GM10266 (cell line): ENCODE results near the gene SUGP1.
"Not testable (repeated sequence)": the region's sequence is repeated elsewhere in the genome, so short reads cannot be mapped to it uniquely, and the experiment has no call there.

Source experiments
- DNase-seq: peaks from one replicate; pipeline ENCODE4 v3.0.0; 2012; ENCODE audit errors: extremely low spot score
- CTCF ChIP-seq: IDR thresholded peaks from 2 replicates; pipeline ENCODE4 v1.5.1; 2012; ENCODE audit warnings: mild to moderate bottlenecking, low read depth; ENCODE audit not compliant: control insufficient read depth, insufficient read depth; ENCODE audit errors: missing control alignments

SUGP1 gene

GRCh38 chr19:19356500-19356899 is 36.2 kb upstream of the SUGP1 start:
- TF ChIP-seq CTCF: no peak

GRCh38 chr19:19355606-19356139 is 35.4 kb upstream of the SUGP1 start:
- DNase-seq: no peak
- no peak for TF ChIP-seq CTCF

More at GRCh38 chr19:19356500-19356899, 36.2 kb upstream of the SUGP1 start:
- DNase-seq: no peak

GRCh38 chr19:19354932-19355331 is 34.6 kb upstream of the SUGP1 start:
- TF ChIP-seq CTCF: no peak
- DNase-seq: no peak

GRCh38 chr19:19354007-19354406 is 33.7 kb upstream of the SUGP1 start:
- TF ChIP-seq CTCF: no peak
- DNase-seq: no peak

GRCh38 chr19:19352823-19353222 is 32.5 kb upstream of the SUGP1 start:
- no peak for TF ChIP-seq CTCF

GRCh38 chr19:19350756-19351155 is 30.4 kb upstream of the SUGP1 start:
- DNase-seq: not testable (repeated sequence)

More at GRCh38 chr19:19352823-19353222, 32.5 kb upstream of the SUGP1 start:
- DNase-seq: no peak

- DNase-seq: no peak
- TF ChIP-seq CTCF: no peak
Observed at GRCh38 chr19:19349365-19349764, 29.1 kb upstream of the SUGP1 start.

- no peak for DNase-seq
- TF ChIP-seq CTCF: no peak
Observed at GRCh38 chr19:19348266-19348665, 28.0 kb upstream of the SUGP1 start.
